Stimulated activated CD8-positive, alpha-beta memory T cell treated with anti-CD3 and anti-CD28 coated beads, Interleukin-7, amount 100 ng/mL, for 1 hour (primary cell): ENCODE data around the gene MBD2.
"Not testable (repeated sequence)": the region's sequence is repeated elsewhere in the genome, so short reads cannot be mapped to it uniquely, and the experiment has no call there.

Experiments used
- DNase-seq, 2 donors: peaks; one replicate each; pipeline ENCODE4 v3.0.0-alpha.2; 2020; ENCODE audit warnings: low read depth in 2 of 2

The MBD2 gene

DNA sequence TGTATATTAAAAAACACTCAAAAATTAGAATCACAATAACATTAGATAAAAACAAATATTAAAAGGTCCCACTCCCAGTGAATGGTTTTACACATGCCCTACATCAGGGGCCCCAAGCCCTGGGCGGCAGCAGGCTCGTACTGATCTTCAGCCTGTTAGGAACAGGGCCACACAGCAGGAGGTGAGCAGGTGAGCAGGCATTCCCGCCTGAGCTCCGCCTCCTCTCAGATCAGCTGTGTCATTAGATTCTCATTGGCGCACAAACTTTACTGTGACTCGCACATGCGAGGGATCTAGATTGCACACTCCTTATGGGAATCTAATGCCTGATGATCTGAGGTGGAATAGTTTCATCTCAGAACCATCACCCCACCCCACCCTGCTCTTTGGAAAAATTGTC lies 74.2 kb downstream of the MBD2 start:
- DNase-seq, result no peak

GRCh38 chr18:54149078-54149697 lies 75.3 kb downstream of the MBD2 start:
- DNase-seq, result peak in 1 of 2 donors; percentile 5

DNA sequence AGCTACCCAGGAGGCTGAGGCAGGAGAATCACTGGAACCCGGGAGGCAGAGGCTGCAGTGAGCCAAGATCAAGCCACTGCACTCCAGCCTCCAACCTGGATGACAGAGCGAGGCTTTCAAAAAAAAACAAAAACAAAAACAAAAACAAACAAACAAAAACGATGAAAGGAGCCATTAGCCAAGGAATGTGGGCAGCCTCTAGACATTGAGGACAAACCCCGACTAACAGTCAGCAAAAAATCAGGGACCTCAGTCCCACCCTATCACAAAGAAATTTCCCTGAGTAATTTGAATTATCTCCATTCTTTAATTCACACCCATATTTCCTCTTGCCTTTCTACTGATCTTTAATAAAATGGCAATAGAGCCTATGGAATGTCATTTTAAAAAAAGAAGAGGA lies 75.8 kb downstream of the MBD2 start:
- DNase-seq, result no peak

DNA sequence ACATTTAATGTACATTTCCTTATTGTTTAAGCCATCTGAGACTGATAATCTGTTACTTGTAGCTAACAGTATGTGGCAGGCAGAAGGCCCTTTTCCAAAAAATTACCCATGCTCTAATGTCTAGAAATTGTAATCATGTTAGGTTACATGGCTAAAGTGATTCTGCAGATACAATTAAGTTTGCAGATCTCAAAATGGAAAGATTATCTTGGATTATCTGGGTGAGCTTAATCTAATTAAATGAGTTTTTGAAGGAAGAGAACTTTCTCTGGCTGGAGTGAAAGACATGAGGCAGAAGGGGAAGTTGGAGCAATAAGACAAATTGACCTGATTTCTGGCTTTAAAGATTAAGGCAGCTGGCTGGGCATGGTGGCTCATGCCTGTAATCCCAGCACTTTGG lies 76.3 kb downstream of the MBD2 start:
- no peak for DNase-seq

DNA sequence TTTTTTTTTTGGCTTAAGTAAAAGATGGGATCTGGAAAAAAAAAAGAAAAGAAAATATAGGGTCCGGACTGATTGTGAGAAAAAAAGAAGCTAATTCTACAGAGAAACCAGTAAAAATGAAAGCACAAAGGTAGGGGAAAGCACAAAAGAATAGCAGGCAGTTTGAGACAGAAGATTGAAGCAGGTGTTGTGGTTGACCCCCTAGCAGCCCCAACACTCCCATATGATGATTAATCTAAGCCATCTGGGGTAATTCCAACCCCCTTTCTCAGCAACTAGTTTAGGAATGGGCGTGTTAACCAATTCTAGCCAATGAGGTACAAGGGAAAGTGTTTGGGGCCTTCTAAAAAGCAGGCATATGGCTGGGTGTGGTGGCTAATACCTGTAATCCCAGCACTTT lies 77.0 kb downstream of the MBD2 start:
- DNase-seq, result no peak

- no peak for DNase-seq
These were observed 83.3 kb downstream of the MBD2 start for GRCh38 chr18:54141041-54141608.

GRCh38 chr18:54140641-54141040 lies 83.8 kb downstream of the MBD2 start:
- no peak for DNase-seq

- no peak for DNase-seq
These were observed 89.3 kb downstream of the MBD2 start for GRCh38 chr18:54135216-54135615.

- no peak for DNase-seq
These were observed 90.4 kb downstream of the MBD2 start for GRCh38 chr18:54134053-54134452.

- DNase-seq, result no peak
These were observed 93.8 kb downstream of the MBD2 start for GRCh38 chr18:54130631-54131030.

- no peak for DNase-seq
These were observed 94.3 kb downstream of the MBD2 start for GRCh38 chr18:54130177-54130576.

- no peak for DNase-seq
These were observed 94.9 kb downstream of the MBD2 start for GRCh38 chr18:54129448-54130067.

DNA sequence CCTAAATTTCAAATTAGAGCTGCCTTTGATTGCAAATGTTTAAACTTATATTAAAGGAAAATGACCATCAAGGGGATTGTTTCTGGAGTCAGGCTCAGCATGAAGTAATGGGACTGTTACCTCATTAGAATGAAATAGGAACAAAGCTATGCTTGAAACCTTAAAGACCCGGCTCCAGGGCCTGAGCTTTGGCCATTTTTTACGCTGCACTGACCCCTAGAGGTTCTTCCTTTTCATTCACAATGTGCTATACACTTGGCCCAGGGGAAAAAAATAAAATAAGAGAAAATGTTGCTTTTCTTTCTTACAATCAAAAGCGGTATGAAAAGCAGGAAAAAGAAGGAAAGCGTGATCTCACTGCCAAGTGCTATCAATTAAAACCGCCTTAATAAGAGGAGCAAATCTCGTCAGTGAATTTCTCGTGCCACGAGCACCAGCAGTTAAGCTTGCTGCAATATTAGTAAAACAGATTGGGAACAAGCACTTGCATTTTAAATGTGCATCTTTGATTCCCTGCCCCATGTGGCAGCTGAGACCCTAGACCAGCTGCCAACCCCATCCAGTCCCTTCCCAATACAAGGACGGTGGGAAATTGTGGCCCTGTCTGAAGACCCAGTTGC lies 96.6 kb downstream of the MBD2 start:
- no peak for DNase-seq

- DNase-seq, result no peak
These were observed 99.0 kb downstream of the MBD2 start for GRCh38 chr18:54125429-54125828.

GRCh38 chr18:54123720-54124440 lies 100.6 kb downstream of the MBD2 start:
- not testable (repeated sequence) for DNase-seq

DNA sequence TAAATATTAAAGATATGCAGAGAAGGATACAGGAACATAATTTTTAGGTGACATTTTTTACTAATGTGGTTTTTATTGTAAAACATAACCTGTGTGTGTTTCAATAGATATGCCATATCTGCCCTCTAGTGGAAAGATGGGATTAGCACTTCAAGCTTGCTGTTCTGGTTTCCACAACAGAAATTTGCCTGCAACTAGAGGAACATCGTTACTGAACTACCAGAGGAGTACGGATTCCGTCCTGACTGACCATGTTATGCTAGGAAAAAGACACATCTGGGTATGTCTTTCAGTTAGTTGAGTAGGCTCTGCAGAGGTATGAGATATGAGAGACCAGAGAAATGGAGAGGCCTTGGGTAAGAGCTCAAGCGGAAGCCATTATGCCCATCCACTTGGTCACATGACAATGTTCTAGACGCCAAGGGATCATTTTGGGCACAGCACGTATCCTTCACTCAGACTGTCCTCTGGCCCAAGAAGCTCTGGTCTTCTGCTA lies 104.9 kb downstream of the MBD2 start:
- no peak for DNase-seq

DNA sequence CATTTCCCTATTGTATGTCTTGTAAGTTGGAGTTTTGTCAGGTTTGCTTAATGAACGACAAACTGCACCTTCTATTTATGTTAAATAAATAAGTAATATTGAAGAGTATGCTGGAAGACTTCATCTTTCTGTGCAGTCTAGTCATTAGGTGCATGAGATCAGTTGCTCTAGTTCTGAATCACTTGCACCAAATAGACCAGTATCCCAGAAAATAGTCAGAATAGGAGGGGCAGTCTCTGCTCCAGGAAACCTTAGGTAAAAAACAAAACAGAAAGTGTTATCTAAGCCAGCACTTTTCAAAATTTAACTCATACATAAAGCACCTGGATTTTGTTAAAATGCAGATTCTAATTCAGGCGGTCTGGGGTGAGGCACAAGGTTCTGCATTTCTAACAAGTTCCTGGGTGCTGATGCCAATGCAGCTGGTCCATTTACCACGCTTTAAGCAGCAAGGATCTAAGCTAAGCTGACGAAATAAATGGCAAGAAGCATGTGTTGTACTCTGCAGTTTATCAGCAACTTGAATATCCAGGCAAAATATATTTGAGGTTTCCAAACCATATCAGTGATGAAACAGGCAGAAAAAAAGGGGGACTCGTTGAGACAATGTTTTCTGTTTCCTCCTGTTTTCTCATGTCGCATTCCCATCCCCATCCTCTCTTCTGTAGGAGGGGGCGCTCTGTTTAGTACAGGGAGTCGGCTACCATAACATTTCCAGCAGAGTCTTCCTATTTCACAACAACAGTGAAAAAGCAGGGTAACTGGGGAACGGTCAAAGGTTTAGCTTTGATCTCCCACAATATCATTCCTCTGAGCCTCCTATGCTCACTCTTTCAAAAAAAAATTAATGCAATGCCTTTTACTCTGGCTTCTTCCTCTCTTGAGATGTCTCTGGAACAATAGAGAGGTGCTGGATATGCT lies 106.4 kb downstream of the MBD2 start:
- DNase-seq, result no peak

DNA sequence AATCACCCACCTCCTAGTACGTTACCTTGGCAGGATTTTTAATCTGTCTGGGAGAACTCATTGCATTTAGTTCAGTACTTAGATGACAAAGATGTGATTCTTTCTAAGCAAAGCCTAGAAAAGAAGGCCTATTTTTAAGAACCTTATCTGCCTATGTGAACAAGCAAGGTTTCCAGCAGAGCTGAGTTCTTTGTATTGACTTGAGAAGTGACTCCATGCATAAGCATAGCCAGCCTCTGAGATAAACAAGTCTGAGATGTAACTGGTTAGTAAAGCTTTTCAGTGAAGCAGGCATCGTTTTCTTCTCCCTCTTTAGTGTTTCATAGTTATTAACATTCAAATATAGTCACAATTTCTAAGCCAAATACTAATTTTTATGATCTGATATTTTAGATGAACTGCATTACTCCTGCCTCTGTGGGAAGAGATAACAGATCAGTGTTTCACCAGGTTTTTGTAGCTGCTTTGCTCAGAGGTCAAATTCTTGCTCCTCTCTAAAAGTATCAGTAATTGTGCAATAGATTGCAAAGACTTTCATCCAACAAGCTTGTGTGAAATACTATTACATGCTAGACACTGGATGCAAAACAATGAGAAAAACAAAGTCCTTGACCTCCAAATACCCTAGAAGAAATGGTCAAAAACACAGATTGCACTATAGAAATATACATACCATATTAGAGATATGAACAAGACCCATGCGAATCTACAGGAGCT lies 107.8 kb downstream of the MBD2 start:
- DNase-seq, result no peak

DNA sequence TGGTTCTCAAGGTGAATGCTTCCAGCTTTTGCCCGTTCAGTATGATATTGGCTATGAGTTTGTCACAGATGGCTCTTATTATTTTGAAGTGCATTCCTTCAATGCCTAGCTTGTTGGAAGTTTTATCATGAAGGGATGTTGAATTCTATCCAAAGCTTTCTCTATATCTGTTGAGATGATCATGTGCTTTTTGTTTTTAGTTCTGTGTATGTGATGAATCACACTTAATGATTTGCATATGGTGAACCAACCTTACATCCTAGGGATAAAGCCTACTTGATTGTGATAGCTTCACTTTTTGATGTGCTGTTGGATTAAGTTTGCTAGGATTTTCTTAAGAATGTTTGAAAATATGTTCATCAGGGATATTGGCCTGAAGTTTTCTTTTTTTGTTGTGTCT lies 112.1 kb downstream of the MBD2 start:
- no peak for DNase-seq

DNA sequence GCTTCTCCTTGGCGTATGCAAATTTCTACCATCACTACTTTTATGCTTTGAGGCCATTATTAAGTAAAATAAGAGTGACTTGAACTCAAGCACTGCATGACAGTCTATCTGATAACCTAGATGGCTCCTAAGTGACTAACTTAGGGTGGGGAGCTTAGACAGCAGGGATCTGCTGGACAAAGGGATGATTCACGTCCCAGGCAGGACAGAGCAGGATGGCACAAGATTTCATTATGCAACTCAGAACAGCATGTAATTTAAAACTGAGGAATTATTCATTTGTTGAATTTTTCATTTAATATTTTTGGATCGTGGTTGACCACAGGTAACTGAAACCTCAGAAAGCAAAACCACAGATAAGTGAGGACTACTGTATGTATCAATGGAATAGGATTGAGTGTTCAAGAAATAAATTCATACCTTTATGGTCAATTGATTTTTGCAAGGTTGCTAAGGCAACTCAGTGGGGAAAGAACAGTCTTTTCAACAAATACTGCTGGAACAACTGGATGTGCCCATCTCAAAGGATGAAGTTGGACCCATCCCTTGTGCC lies 115.3 kb downstream of the MBD2 start:
- DNase-seq, result no peak
